ENCODE measurements around the gene C5orf52.
A peak's percentile ranks its signal among the peaks of the same experiment; 100 is the strongest.

Gene C5orf52

DNA sequence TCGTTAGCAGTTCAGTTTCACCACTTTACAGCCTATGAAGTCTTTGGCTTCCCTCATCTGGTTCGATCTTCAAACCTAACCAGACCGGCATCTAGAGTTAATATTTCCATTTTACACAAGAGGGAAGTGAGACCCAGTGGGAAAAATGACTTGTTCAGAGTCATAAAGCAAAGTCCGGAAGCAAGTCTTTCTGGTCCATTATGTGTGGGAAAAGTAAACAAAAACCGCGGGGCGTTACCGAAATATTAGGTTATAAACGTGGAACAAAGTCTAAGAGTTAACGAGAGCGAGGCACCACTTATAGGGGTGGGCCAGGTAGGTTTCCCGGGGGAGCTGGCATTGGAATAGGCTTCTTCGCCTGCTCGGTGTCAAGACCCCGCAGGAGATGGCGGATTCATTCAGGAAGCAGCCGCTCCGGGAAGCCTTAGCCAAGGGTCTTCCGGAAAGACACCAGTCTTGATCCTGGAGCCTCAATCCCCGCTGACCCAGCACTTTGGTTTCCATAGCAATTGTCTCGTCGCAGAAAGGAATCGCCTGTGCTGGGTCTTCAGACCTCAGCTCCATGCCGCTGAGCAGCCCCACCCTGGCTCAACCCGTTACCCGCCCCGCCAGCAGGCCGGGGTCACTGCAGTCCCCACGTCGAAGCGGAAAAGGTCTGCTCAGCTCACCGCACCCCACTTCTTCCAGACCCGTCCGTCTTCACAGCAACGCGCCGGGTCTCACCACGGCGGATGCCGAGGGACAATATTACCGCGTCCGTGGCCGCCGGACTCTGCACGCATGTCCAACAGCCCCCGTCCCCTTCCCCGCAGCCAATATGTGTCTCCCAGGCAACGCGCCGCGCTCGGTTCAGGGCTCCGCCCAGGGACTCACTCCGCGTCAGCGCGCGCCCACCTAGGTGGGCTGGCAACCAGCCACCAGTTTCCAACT, at the start of gene C5orf52:
C5orf52 (plus strand) TSS at position 872 of the 930 bp plus-strand sequence. CDS start 82 bp downstream, outside the sequence.
- peak within 1 kb of the TSS; percentile 65 for H3K9ac ChIP-seq (ENCODE audit: low read length)
- no peaks in the 10 kb centered on the region for H3K9me3 ChIP-seq (ENCODE audit: control insufficient read depth, low read length)
- peaks cover 11% of the 10 kb centered on the region for H3K4me1 ChIP-seq (ENCODE audit: control insufficient read depth, insufficient read depth, low read length)
- peak within 1 kb of the TSS; percentile 84 for H3K4me3 ChIP-seq (ENCODE audit: low read length)
- peak; percentile 78 for DNase-seq (ENCODE audit: low read depth)
- no peaks in the 10 kb centered on the region for H3K36me3 ChIP-seq (ENCODE audit: control insufficient read depth, insufficient read depth, low read length, severe bottlenecking)
- H3K27me3 ChIP-seq (replicated peaks; ENCODE audit: control insufficient read depth, insufficient read depth, low read length): peaks cover 22% of the 10 kb centered on the region

DNA sequence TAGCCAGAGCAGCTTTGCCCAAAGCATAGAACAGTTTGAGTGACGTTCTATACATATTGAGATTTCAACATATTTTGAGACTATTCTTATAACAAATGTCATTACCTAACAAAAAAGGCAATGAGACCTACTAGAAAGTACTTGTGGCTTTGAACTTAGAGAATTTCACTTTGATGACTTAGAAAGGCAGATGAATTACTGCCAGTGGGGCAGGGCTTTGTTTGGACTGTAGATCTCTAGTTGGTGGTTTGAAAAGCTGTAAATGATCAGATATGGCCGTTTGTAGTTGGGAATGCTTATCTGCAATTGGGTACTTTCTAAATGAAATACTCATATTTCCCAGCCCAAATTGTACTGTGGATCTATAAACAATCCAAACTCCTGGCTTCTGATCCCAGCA, 47.2 kb upstream of the C5orf52 start:
- H3K27me3 ChIP-seq (replicated peaks; ENCODE audit: control insufficient read depth, insufficient read depth, low read length): no peaks in the 10 kb centered on the region
- H3K4me3 ChIP-seq (ENCODE audit: low read length): no peak overlapping the region
- DNase-seq (ENCODE audit: low read depth): no peak
- H3K9ac ChIP-seq (ENCODE audit: low read length): no peak overlapping the region
- H3K36me3 ChIP-seq (ENCODE audit: control insufficient read depth, insufficient read depth, low read length, severe bottlenecking): no peaks in the 10 kb centered on the region
- no peaks in the 10 kb centered on the region for H3K9me3 ChIP-seq (ENCODE audit: control insufficient read depth, low read length)
- H3K4me1 ChIP-seq (ENCODE audit: control insufficient read depth, insufficient read depth, low read length): no peaks in the 10 kb centered on the region

DNA sequence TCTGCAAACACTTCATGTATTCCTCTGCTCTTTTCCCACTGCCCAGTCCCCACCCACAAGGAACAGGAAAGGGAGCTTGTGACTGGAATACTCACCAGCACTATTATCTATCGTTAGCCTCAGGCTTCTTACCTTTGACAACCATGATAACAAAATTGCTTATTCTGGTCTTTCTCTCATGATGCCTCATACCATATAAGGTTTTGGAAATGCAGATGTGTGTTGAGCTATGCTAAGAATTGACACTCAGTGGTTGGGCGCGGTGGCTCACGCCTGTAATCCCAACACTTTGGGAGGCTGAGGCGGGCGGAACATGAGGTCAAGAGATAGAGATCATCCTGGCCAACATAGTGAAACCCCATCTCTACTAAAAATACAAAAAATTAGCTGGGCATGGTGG, 44.5 kb upstream of the C5orf52 start:
- Histone ChIP-seq H3K9me3 (ENCODE audit: control insufficient read depth, low read length) (peaks cover 13% of the 10 kb centered on the region), H3K4me3 (ENCODE audit: low read length) (no peak overlapping the region), H3K36me3 (ENCODE audit: control insufficient read depth, insufficient read depth, low read length, severe bottlenecking) (no peaks in the 10 kb centered on the region), H3K4me1 (ENCODE audit: control insufficient read depth, insufficient read depth, low read length) (no peaks in the 10 kb centered on the region), H3K27me3 (replicated peaks; ENCODE audit: control insufficient read depth, insufficient read depth, low read length) (no peaks in the 10 kb centered on the region), H3K9ac (ENCODE audit: low read length) (no peak overlapping the region)
- DNase-seq (ENCODE audit: low read depth): no peak

DNA sequence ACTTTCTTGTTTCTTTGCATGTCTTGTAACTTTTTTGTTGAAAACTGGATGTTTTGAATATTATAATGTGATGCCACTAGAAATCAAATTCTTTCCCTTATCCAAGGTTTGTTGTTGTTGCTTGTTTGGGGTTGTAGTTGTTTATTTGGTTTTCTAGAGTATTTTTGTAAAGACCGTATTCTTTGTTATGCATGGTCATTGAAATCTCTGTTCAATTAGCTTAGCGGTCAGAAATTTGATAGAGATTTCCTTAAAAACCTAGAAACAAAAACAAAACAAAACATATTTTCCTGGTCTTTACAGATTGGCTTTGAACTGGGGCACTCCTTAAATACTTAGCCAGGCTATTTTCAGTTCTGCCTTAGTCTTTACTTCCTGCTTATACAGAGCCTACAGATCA, 41.0 kb upstream of the C5orf52 start:
- no peak overlapping the region for H3K4me3 ChIP-seq (ENCODE audit: low read length)
- H3K27me3 ChIP-seq (replicated peaks; ENCODE audit: control insufficient read depth, insufficient read depth, low read length): no peaks in the 10 kb centered on the region
- H3K36me3 ChIP-seq (ENCODE audit: control insufficient read depth, insufficient read depth, low read length, severe bottlenecking): no peaks in the 10 kb centered on the region
- no peak overlapping the region for H3K9ac ChIP-seq (ENCODE audit: low read length)
- DNase-seq (ENCODE audit: low read depth): no peak
- peaks cover 13% of the 10 kb centered on the region for H3K9me3 ChIP-seq (ENCODE audit: control insufficient read depth, low read length)
- H3K4me1 ChIP-seq (ENCODE audit: control insufficient read depth, insufficient read depth, low read length): no peaks in the 10 kb centered on the region

DNA sequence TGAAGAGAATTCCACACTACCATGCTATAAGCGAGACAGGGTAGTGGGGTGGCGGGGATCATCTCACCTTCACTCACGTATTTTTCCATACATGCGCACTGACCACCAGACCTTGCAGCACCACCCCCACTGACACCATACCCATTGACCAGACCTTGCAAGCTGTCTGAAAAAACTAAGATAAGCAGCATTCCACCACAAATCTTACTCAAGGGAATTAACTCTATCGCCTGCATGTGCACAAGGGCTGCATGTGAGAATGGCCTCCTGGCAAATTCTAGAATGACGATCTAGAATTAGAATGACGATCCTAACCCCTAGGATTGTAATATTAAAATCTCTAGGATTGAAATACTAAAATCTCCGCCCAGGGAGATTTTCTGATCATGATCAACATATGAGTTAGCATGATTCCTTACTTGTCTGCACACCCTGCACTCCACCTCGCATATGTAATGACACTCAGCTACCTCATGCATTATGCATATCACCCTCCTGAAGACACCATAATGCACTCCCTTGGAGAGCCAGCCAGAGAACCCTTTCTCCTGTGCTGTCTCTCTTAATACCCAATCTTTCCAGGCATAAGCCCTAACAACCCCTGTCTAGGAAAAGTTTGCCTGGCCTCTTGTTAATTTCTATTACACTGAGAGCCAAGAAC, 30.8 kb upstream of the C5orf52 start:
- H3K9ac ChIP-seq (ENCODE audit: low read length): no peak overlapping the region
- DNase-seq (ENCODE audit: low read depth): no peak
- H3K4me1 ChIP-seq (ENCODE audit: control insufficient read depth, insufficient read depth, low read length): no peaks in the 10 kb centered on the region
- no peaks in the 10 kb centered on the region for H3K9me3 ChIP-seq (ENCODE audit: control insufficient read depth, low read length)
- no peaks in the 10 kb centered on the region for H3K27me3 ChIP-seq (replicated peaks; ENCODE audit: control insufficient read depth, insufficient read depth, low read length)
- no peak overlapping the region for H3K4me3 ChIP-seq (ENCODE audit: low read length)
- H3K36me3 ChIP-seq (ENCODE audit: control insufficient read depth, insufficient read depth, low read length, severe bottlenecking): no peaks in the 10 kb centered on the region

DNA sequence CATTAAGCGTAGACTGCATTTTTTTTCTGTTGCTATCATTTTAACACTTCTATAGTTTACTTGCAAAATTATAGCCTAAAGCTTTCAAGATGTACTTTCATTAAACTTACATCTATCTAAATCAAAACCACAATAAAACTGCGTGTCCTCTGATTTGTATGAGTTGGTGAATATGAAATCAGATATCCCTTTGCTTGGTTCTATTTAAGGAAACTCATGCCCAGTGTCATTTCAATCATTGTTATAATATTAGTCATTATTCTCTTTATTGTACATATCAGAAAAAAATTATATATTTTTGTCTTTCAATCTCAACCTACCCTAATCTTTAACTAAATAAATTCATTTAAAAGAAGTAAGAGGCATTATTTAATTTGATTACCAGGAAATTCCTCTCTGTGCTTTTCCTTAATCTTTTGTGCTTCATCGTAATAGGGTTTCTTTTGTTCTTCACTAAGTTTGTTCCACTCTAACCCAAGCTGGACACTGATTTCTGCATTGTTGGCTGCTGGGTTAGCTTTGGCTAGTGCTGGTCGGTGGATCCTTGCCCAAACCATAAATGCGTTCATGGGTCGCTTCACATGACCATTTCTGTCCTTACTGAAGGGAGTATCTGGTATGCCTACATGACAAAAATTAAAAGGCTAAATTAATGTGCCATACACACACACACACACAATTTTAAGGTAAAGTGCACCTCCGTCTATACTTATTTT, 22.9 kb upstream of the C5orf52 start:
- H3K9ac ChIP-seq (ENCODE audit: low read length): no peak overlapping the region
- H3K4me1 ChIP-seq (ENCODE audit: control insufficient read depth, insufficient read depth, low read length): no peaks in the 10 kb centered on the region
- H3K27me3 ChIP-seq (replicated peaks; ENCODE audit: control insufficient read depth, insufficient read depth, low read length): no peaks in the 10 kb centered on the region
- H3K4me3 ChIP-seq (ENCODE audit: low read length): no peak overlapping the region
- peaks cover 14% of the 10 kb centered on the region for H3K9me3 ChIP-seq (ENCODE audit: control insufficient read depth, low read length)
- DNase-seq (ENCODE audit: low read depth): peak; percentile 16
- H3K36me3 ChIP-seq (ENCODE audit: control insufficient read depth, insufficient read depth, low read length, severe bottlenecking): no peaks in the 10 kb centered on the region

DNA sequence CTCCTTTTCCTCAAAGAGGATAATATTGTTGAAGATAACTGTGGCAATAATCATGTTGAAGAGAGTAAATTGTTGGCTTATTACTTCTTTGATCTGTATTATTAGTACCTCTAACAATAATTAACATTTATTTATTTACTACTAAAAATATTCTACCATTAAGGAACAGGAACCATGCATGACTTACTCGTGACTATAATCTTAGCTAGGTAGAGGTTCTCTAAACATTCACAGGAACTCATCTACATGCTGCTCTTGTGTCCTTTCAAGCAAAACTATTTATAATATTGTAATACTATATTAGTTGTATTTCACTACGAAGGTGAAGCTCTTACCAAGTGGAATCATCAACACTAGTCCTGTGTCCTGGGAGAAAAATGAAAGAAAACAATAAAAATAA, 22.2 kb upstream of the C5orf52 start:
- no peak overlapping the region for H3K4me3 ChIP-seq (ENCODE audit: low read length)
- H3K9me3 ChIP-seq (ENCODE audit: control insufficient read depth, low read length): peaks cover 20% of the 10 kb centered on the region
- no peaks in the 10 kb centered on the region for H3K36me3 ChIP-seq (ENCODE audit: control insufficient read depth, insufficient read depth, low read length, severe bottlenecking)
- no peak for DNase-seq (ENCODE audit: low read depth)
- H3K9ac ChIP-seq (ENCODE audit: low read length): no peak overlapping the region
- no peaks in the 10 kb centered on the region for H3K27me3 ChIP-seq (replicated peaks; ENCODE audit: control insufficient read depth, insufficient read depth, low read length)
- no peaks in the 10 kb centered on the region for H3K4me1 ChIP-seq (ENCODE audit: control insufficient read depth, insufficient read depth, low read length)

DNA sequence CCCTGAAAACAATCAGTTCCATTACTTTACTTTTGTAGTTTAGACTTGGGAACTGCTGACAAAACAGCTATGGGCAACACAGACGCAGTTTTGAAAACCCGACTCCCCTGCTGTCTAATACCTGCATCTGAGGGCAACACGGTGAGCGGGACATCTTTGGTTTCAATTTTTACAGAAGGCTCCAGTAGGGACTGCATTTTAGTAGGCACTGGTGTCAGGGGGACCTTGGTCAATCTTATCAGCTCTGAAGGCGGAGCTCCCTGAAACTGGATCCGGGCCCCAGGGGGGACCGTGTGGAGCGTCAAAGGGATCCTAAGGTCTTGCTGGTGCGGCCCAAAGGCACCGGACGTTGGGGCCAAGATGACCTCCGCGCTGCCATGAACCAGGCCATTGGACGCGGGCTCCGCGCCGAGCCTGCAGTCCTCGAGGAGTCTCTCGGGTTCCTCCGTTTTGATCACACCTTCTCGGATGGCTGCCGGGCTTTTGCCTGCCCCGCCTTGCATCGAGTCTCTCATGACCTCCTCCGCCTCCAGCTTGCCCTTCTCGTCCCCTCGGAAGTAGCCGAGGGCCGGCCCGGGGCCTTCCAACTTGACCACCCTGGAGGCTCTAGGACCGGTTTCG, 20.2 kb upstream of the C5orf52 start:
- Histone ChIP-seq H3K9ac (ENCODE audit: low read length) (no peak overlapping the region), H3K9me3 (ENCODE audit: control insufficient read depth, low read length) (peaks cover 31% of the 10 kb centered on the region), H3K27me3 (replicated peaks; ENCODE audit: control insufficient read depth, insufficient read depth, low read length) (no peaks in the 10 kb centered on the region), H3K4me1 (ENCODE audit: control insufficient read depth, insufficient read depth, low read length) (no peaks in the 10 kb centered on the region), H3K36me3 (ENCODE audit: control insufficient read depth, insufficient read depth, low read length, severe bottlenecking) (no peaks in the 10 kb centered on the region), H3K4me3 (ENCODE audit: low read length) (peak overlapping the region; percentile 68)
- no peak for DNase-seq (ENCODE audit: low read depth)

DNA sequence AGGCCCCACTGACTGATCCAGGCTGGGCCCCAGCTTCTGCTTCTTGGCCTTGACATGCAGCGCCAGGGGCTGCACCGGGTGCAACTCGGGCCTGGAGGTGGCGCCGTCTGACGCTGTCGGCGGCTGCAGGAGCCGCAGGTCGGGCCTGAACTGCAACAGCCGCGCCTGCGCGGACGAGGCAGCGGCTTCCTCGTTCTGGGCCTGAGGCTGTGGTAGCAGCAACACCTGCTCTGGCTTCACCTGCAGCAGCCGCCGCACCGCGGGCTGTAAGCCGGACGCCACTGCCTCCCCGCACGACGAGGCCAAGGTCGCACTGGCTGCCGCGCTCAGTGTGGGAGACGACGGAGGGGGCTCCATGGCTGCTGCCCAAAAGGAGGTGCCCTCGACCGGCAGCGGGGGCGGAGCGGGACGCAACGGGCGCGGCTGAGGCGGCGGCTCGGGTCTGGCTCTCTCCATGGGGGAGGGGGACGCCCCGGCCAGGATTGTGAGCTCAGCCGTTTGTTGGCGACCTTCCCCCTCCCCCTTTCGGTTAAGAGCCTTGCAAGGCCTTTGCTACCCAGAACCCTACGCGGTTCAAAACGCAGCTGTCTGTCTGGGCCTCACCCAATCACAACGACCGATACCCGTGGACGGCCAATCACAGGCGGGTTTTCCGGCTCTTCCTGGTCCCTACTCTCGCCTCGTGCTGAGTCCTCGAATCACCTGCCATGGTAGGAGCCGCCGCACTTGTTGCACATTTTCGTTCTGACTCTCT, 19.5 kb upstream of the C5orf52 start:
- Histone ChIP-seq H3K9ac (ENCODE audit: low read length) (peak overlapping the region; percentile 12), H3K4me1 (ENCODE audit: control insufficient read depth, insufficient read depth, low read length) (no peaks in the 10 kb centered on the region), H3K36me3 (ENCODE audit: control insufficient read depth, insufficient read depth, low read length, severe bottlenecking) (no peaks in the 10 kb centered on the region), H3K27me3 (replicated peaks; ENCODE audit: control insufficient read depth, insufficient read depth, low read length) (no peaks in the 10 kb centered on the region), H3K4me3 (ENCODE audit: low read length) (peak overlapping the region; percentile 68), H3K9me3 (ENCODE audit: control insufficient read depth, low read length) (peaks cover 36% of the 10 kb centered on the region)
- no peak for DNase-seq (ENCODE audit: low read depth)

DNA sequence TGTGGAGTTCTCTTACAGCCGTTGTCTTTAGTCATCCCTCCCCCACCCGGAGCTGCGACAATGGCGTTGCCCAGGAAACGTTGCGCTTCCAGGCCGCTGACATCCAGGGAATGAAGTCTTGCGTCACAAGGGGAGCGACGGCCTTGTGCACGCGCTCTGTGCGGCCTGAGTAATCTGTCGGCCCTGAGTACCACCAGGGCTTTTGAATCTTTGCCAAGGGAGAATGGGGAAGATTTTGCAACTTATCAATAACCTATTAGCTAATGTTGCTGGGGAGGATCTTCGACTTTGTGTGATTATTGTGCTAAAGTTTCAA, 19.0 kb upstream of the C5orf52 start, which contains the start of gene SOX30:
SOX30 (minus strand) TSS at position 62 of the 316 bp plus-strand sequence. CDS start 360 bp downstream, outside the sequence.
- no peak for DNase-seq (ENCODE audit: low read depth)
- H3K9ac ChIP-seq (ENCODE audit: low read length): peak within 1 kb of the TSS; percentile 12
- no peaks in the 10 kb centered on the region for H3K27me3 ChIP-seq (replicated peaks; ENCODE audit: control insufficient read depth, insufficient read depth, low read length)
- no peaks in the 10 kb centered on the region for H3K36me3 ChIP-seq (ENCODE audit: control insufficient read depth, insufficient read depth, low read length, severe bottlenecking)
- peak within 1 kb of the TSS; percentile 68 for H3K4me3 ChIP-seq (ENCODE audit: low read length)
- no peaks in the 10 kb centered on the region for H3K4me1 ChIP-seq (ENCODE audit: control insufficient read depth, insufficient read depth, low read length)
- H3K9me3 ChIP-seq (ENCODE audit: control insufficient read depth, low read length): peaks cover 41% of the 10 kb centered on the region
